ENCODE results near the gene LTB4R.

DNA sequence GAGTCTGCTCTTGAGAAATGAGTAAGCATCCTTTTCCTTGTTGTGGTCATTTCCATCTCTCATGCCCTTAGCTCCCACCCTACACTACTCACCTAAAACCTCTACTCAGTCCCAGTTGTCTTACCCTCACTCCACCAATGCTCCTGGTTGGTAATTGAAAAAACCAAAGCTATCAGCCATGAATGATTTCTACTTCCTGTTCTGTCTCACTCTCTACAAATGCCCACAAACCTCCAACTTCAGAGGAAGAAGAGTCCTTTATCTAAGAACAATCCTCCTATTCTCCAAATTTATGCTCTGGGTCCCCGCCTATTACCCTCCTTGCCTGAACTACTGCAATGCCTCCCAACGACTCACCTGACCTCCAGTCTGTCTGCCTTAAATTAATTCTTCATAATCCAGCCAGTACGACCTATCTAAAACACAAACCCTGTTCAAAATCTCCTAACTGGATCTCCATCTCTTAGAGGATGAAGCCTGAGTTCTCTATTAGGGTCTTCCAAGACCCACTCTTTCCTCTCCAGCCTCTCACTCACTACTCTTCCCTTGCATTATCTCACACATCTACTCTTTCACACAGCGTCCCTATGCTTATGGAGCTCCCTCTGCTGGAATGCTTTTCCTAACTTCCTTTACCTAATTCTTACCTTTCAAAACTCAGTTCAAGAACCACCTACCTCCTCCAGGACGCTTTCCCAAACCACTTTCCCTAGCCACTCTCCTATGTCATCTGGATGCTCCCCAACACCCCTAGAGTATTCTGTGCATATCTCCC is 13.9 kb upstream of the LTB4R start:
- no peak for TF ChIP-seq POLR2AphosphoS5 (IDR thresholded peaks at IDR 0.05; ENCODE audit: low read depth, low read length)
- TF ChIP-seq TAF1 (IDR thresholded peaks at IDR 0.05; ENCODE audit: low read depth, low read length): no peak
- no peak for TF ChIP-seq SPI1 (IDR thresholded peaks at IDR 0.05; ENCODE audit: low read depth, low read length)
- no peak for TF ChIP-seq POLR2A (IDR thresholded peaks at IDR 0.05; ENCODE audit: low read depth, low read length)
